Upper lobe of right lung (tissue), 1 donor: Measurements from ENCODE around the gene SLC36A1. TPM values are rescaled to one million over a fixed set of nuclear protein-coding genes. Genes with fewer than 3 reads are reported as not detected.
A peak's percentile ranks its signal among the peaks of the same experiment; 100 is the strongest.

Experiments
- ATAC-seq: fragments of 200-7000 bp; cut with Tn5 transposase; one replicate; pipeline ENCODE4 v1.9.1; 2020; ENCODE audit warnings: mild to moderate bottlenecking, moderate library complexity
- DNase-seq: peaks from one replicate; pipeline ENCODE4 v3.0.0-alpha.2; 2020
- H3K27ac ChIP-seq: fragments of 200-600 bp; one replicate; pipeline ENCODE4 v1.8.0; 2022
- H3K27me3 ChIP-seq: fragments of 200-600 bp; one replicate; pipeline ENCODE4 v1.8.0; 2022; ENCODE audit warnings: mild to moderate bottlenecking
- H3K36me3 ChIP-seq: fragments of 200-600 bp; one replicate; pipeline ENCODE4 v1.8.0; 2022
- H3K4me1 ChIP-seq: fragments of 200-600 bp; one replicate; pipeline ENCODE4 v1.8.0; 2022
- H3K4me3 ChIP-seq: fragments of 200-600 bp; one replicate; pipeline ENCODE4 v1.8.0; 2022; ENCODE audit warnings: mild to moderate bottlenecking
- H3K9me3 ChIP-seq: fragments of 200-600 bp; one replicate; pipeline ENCODE4 v1.8.0; 2022
- CTCF ChIP-seq: fragments of 200-600 bp; IDR thresholded peaks from one replicate; pipeline ENCODE4 v1.8.0; 2022; ENCODE audit warnings: antibody characterized with exemption
- intact Hi-C: fragments of 100-400 bp; cut with DNase I; formaldehyde crosslinking; loops from one replicate; pipeline ENCODE4 v1.11.0; 2022
- total RNA-seq: library from RNA; stranded (reverse); fragmentation: NEBNext Ultra II Directional; extraction: Animal tissue kit (Norgen Biotek cat#: 25700); gene quantifications from one replicate; pipeline ENCODE4 v1.2.1, GENCODE V29; 2021
- donor health status: DM: no; HTN: yes; CAD: no; lungs with severe emphysema.

The SLC36A1 gene
- total RNA-seq, 1 donor from 2014 or later: 9.6 TPM

GRCh38 chr5:151477101-151477500 lies 29.7 kb downstream of the SLC36A1 start:
- no peaks in the 10 kb centered on the region for H3K27me3 ChIP-seq
- H3K36me3 ChIP-seq: peaks cover 49% of the 10 kb centered on the region
- H3K4me3 ChIP-seq: no peak overlapping the region
- intact Hi-C loops: no loop called here
- no peak overlapping the region for H3K27ac ChIP-seq
- ATAC-seq (no peak), DNase-seq (no peak)
- H3K9me3 ChIP-seq: no peaks in the 10 kb centered on the region
- TF ChIP-seq CTCF: no peak
- no peaks in the 10 kb centered on the region for H3K4me1 ChIP-seq

- ATAC-seq: no peak
- no peak for DNase-seq
- no peaks in the 10 kb centered on the region for H3K9me3 ChIP-seq
- H3K36me3 ChIP-seq: peaks cover 35% of the 10 kb centered on the region
- no peaks in the 10 kb centered on the region for H3K27me3 ChIP-seq
- H3K4me1 ChIP-seq: no peaks in the 10 kb centered on the region
- intact Hi-C loops: no loop called here
- H3K27ac ChIP-seq: no peak overlapping the region
- no peak overlapping the region for H3K4me3 ChIP-seq
- TF ChIP-seq CTCF: no peak
Measured at GRCh38 chr5:151480384-151481293, 33.2 kb downstream of the SLC36A1 start.

GRCh38 chr5:151483176-151483575 lies 35.8 kb downstream of the SLC36A1 start:
- TF ChIP-seq CTCF: no peak
- Histone ChIP-seq H3K4me1 (no peaks in the 10 kb centered on the region), H3K27ac (peak overlapping the region; percentile 18), H3K4me3 (no peak overlapping the region), H3K36me3 (peaks cover 27% of the 10 kb centered on the region), H3K27me3 (no peaks in the 10 kb centered on the region), H3K9me3 (no peaks in the 10 kb centered on the region)
- DNase-seq (no peak), ATAC-seq (peak; percentile 89)
- intact Hi-C loops: no loop called here

- H3K36me3 ChIP-seq: peaks cover 28% of the 10 kb centered on the region
- no peaks in the 10 kb centered on the region for H3K9me3 ChIP-seq
- ATAC-seq (peak; percentile 81), DNase-seq (no peak)
- intact Hi-C loops: no loop called here
- no peak for TF ChIP-seq CTCF
- no peaks in the 10 kb centered on the region for H3K4me1 ChIP-seq
- no peaks in the 10 kb centered on the region for H3K27me3 ChIP-seq
- H3K4me3 ChIP-seq: no peak overlapping the region
- H3K27ac ChIP-seq: no peak overlapping the region
Measured at GRCh38 chr5:151483647-151484046, 36.2 kb downstream of the SLC36A1 start.

GRCh38 chr5:151487544-151487943 lies 40.1 kb downstream of the SLC36A1 start:
- DNase-seq (no peak), ATAC-seq (no peak)
- TF ChIP-seq CTCF: no peak
- Histone ChIP-seq H3K27me3 (no peaks in the 10 kb centered on the region), H3K4me1 (no peaks in the 10 kb centered on the region), H3K27ac (no peak overlapping the region), H3K9me3 (no peaks in the 10 kb centered on the region), H3K36me3 (peaks cover 23% of the 10 kb centered on the region), H3K4me3 (no peak overlapping the region)
- intact Hi-C loops: no loop called here
